Stimulated activated CD8-positive, alpha-beta memory T cell treated with anti-CD3 and anti-CD28 coated beads, Interleukin-4, amount 100 ng/mL, for 24 hours (primary cell): ENCODE measurements around the gene NUCB2.

Experiments
- DNase-seq: peaks from one replicate; pipeline ENCODE4 v3.0.0-alpha.2; 2020; ENCODE audit warnings: low read depth

NUCB2 gene

DNA sequence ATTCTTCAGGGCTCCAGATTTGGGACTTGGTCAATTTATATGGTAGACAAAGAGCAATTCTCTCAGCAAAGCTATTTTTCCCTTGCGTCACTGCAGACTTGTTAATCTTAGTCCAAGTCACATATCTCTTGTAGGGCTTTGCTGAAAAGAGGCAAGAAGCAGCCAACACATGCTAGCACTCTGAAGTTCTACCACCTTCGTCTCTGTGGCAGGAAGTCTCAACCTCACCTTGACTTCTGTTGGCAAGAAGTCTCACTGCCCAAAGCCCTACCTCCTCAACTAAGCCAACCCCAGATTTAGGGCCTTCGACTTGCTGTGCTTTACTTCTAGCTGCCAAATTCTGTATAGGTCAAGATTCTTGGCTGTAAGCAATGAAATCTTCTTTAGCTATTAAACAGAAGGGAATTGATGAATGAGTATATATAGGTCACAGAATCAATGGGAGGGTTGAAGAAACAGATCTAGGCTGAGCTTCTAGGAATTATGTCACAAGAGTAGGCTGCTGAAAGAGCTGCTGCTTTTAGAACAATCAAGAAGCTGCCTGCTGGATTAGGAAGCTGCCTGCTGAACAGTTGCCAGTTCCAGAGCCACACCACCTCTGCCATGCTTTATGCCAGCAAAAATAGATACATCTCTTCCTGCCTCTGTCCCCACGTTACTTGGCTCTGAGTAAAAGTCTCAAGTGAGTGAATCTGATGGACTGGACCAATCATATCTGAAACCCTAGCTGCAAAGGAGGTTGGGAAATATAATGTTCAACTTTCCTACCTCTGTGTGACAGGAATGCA, 57.5 kb downstream of the NUCB2 start:
- no peak for DNase-seq

DNA sequence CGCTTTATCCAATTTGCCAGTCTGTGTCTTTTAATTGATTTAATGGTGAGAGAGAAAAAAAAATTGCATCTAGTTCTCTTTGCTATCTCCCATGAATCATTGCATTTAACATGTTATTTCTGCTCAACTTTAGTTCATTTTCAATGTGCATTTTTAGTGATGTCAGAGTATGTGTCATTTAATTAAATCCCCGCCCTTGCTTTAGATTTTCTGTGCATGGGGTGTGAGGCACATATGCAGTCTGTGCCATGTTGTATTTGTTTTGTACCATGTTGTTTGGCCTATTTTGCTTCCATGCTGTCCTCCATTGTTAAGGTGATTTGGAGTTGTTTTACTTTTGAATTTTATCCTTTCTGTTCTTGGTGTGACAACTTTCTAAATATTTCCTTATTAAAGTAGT, 66.7 kb downstream of the NUCB2 start:
- no peak for DNase-seq

GRCh38 chr11:17343907-17344306, 67.4 kb downstream of the NUCB2 start:
- DNase-seq = peak; percentile 24

DNA sequence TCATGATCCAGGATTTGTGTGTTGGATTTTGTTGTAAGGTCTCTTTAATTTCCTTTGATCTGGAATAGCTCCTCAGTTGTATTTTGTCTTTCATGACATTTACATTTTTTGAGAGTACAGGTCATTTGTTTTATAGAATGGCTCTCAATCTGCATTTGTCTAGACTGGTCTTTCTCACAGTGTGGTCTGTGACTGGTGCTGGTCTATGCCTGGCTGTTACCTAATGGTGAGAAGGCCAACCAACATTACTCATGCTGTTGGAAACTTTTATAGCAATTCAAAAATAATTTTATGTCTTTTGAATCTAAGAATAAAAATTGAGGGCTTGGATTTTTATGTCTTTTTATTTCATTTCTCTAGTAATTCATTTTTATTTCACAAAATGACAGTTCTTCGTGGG, 71.1 kb downstream of the NUCB2 start:
- no peak for DNase-seq

DNA sequence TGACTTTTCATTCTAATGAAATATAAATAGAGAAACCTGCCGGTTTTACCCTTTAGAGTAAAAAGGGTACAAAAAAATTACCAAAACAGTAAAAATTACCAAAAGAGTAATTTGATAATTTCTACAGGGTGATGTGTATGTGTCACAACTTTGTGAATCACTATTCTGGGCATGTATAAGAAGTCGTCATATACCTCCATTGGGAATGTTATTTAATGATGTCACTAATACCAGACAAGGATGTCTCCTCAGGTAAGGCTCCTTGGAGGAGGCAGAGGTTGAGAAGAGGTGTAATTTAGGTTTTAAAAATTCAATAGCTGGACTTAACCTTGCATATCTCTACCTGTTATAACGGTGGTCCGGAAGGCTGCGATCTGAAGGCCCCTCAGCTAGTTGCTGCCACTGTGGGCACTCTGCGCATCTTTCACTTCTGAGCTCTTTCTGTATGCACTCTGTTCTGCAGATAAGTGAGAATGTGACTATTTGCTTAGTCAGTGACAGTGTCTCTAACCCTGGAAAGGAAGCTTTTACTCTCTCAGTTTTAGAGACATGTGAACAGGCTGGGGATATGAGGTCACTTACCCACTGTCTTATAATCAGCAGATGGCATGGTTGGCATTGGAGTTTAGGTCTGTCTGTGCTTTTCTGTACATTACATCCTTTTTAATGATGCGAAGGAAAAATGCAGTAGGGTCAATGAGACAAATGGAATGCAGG, 74.1 kb downstream of the NUCB2 start:
- no peak for DNase-seq

DNA sequence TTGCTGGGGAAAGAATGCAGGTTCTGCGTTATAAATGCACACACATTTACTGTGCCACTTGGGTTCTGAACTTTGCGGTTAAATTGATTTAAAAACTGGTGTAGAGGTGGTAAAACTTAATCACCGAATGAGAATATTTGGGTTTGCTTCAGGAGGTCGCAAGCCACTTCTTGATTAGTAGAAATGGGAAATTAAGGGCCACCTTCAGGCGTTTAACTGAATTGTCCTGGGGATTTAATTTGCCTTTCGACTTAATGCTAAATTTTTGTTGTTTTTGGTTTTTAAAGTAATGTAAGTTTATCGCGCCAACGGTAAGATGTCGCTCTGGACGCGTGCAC, 74.6 kb downstream of the NUCB2 start:
- DNase-seq = no peak

GRCh38 chr11:17351510-17352176, 75.1 kb downstream of the NUCB2 start, which contains the start of gene NCR3LG1:
TSS of gene NCR3LG1 (plus strand) at chr11:17351800. CDS start at chr11:17351970, 170 bp downstream.
- DNase-seq = peak; percentile 55

DNA sequence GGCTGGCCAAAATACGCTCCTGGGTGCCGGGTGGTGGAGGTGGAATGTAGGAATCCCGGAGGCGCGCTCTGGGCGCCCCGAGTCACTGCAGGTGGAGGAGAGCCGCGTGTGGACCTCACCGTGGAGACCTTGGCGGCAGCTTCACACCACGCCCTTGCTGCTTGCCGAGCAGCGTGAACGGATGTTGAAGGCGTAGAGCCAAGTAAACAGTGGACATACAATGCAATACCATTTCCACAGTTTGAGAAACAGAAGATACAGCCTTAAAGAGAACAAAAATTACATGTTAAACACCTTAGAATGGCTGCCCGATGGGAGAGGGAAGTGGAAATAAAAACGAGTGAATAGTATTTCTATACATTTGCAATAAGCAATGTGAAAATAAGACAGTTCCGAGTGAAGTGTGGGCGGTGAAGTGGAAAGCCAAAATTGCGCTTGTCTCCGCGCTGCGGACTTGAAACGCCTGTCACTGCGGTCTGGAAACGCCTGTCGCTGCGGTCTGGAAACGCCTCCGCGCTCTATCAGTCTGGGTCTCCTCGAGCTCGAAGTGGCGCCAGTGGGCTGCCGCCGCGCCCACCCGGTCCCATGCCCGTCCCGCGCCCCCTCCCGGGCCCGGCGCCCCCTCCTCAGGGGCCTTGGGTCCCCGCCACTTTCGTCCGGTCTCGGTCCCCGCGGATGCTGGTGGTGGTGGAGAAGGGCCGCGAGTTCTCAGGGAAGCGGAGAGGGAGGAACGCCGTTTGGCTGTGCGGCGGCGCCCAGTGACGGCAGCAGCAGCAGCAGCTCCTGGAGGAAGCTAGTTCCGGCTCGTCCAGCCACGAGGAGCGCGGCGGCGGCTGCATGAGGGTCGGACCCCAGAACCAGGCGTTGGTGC, 76.6 kb downstream of the NUCB2 start:
- peak; percentile 66 for DNase-seq

- DNase-seq = no peak
Measured at GRCh38 chr11:17353821-17354600, 77.5 kb downstream of the NUCB2 start.

GRCh38 chr11:17354601-17354991, 78.1 kb downstream of the NUCB2 start:
- DNase-seq = peak; percentile 41

- DNase-seq = no peak
Measured at GRCh38 chr11:17366495-17366894, 90.0 kb downstream of the NUCB2 start.

DNA sequence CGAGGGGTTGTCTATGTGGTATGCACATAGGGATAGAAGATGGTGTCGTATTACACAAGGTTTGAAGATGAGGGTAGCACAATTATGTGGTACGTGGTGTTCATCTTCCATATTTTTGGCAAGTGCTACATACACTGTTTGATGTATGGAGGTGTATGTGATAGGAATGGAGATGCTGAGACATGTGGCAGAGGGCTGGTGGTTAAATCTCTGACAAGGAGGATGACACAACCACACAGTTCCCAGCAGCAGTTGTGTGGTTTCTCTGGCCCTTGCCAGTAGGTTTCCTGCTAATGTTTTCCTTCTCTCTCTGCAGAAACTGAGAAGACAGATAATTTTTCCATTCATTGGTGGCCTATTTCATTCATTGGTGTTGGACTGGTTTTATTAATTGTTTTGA, 92.0 kb downstream of the NUCB2 start:
- DNase-seq = no peak

- DNase-seq = no peak
Measured at GRCh38 chr11:17369094-17369493, 92.6 kb downstream of the NUCB2 start.

GRCh38 chr11:17369684-17370243, 93.2 kb downstream of the NUCB2 start:
- DNase-seq = no peak

DNA sequence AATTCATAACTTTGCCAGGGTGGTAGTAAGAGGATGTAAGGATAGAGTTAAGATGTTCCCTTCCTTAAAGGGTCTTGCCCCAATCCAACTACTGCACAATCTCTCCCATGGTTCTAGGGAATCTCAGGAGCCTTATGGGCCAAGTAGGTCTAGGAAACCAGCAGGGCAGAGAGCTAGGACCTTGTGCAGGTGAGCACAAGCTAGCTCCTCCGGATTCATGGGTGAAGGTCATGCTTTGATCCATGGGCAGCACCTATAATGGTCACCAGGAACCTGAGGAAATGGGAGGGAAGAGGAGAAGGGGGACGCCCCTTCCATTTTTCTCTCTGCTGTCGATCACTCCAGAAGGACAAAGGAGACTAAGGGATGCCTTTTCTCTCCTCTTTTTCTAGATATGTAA, 95.1 kb downstream of the NUCB2 start:
- no peak for DNase-seq

GRCh38 chr11:17375547-17375946, 99.0 kb downstream of the NUCB2 start:
- no peak for DNase-seq

- DNase-seq = no peak
Measured at GRCh38 chr11:17376493-17376892, 100.0 kb downstream of the NUCB2 start.

GRCh38 chr11:17378655-17379054, 102.1 kb downstream of the NUCB2 start:
- DNase-seq = no peak

- no peak for DNase-seq
Measured at GRCh38 chr11:17379383-17380180, 103.0 kb downstream of the NUCB2 start.

DNA sequence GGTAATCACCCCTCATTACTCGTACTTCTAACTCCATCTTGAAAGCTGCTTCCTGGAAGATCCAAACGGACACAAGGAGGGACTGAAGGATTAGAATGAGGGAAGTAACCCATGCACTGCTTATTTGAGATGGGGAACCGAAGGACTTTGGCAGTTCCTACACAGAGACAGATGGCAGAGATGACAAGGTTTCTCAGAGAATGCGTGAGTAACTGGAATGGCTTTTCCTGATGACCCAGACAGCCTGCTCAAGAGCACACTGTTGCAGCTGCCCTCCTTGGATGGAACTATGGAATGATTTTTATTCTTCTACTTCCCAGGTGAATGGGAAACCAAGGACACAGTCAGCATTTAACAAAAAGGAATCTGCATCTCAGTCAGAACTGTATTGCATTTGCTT, 104.6 kb downstream of the NUCB2 start:
- no peak for DNase-seq
